SU-DHL-6 (cell line): ENCODE data around the gene MAMSTR.

Experiments
- H2AFZ ChIP-seq: fragments of 200-600 bp; sonication (generic); 2 replicates; pipeline ENCODE4 v1.6.1; 2014; ENCODE audit warnings: low read depth, mild to moderate bottlenecking, moderate library complexity, mixed read lengths, antibody characterized with exemption, low read length; ENCODE audit not compliant: severe bottlenecking
- H3F3A ChIP-seq: fragments of 200-600 bp; shearing (Covaris generic); 2 replicates; pipeline ENCODE4 v1.6.0; 2016; ENCODE audit warnings: antibody characterized with exemption, mild to moderate bottlenecking; ENCODE audit not compliant: insufficient read depth
- H3K27ac ChIP-seq: fragments of 200-600 bp; sonication (generic); 2 replicates; pipeline ENCODE4 v1.5.1; 2016; ENCODE audit warnings: low read depth, mild to moderate bottlenecking, low read length, moderate library complexity, mixed read lengths
- H3K27me3 ChIP-seq: fragments of 200-600 bp; sonication (generic), shearing (Covaris generic); 2 replicates; pipeline ENCODE4 v1.6.0; 2014; ENCODE audit warnings: mild to moderate bottlenecking, low read length
- H3K36me3 ChIP-seq: fragments of 200-600 bp; sonication (generic); 2 replicates; pipeline ENCODE4 v1.6.1; 2014; ENCODE audit warnings: mild to moderate bottlenecking, low read length, mixed read lengths
- H3K4me2 ChIP-seq: fragments of 300-600, 200-600 bp; shearing (Covaris generic), sonication (generic); 2 replicates; pipeline ENCODE4 v1.6.0; 2014; ENCODE audit warnings: low read length, low read depth, mild to moderate bottlenecking; ENCODE audit not compliant: poor library complexity, severe bottlenecking
- H3K4me3 ChIP-seq: fragments of 200-600 bp; sonication (generic); 2 replicates; pipeline ENCODE4 v1.5.1; 2014; ENCODE audit warnings: antibody characterized with exemption, low read length, mild to moderate bottlenecking, mixed read lengths; ENCODE audit not compliant: insufficient read depth, poor library complexity, severe bottlenecking
- H3K79me2 ChIP-seq: fragments of 200-600 bp; sonication (generic); 2 replicates; pipeline ENCODE4 v1.6.1; 2014; ENCODE audit warnings: mild to moderate bottlenecking, low read length, moderate library complexity; ENCODE audit not compliant: insufficient read depth
- H3K9ac ChIP-seq: fragments of 200-600 bp; sonication (generic); 2 replicates; pipeline ENCODE4 v1.7.0; 2014; ENCODE audit warnings: mild to moderate bottlenecking, low read length
- H3K9me2 ChIP-seq: fragments of 200-600 bp; sonication (generic); replicated peaks from 2 replicates; pipeline ENCODE4 v1.6.1; 2014; ENCODE audit warnings: low read length; ENCODE audit not compliant: insufficient read depth
- H3K9me3 ChIP-seq: fragments of 200-600 bp; sonication (generic); 2 replicates; pipeline ENCODE4 v1.6.1; 2014; ENCODE audit warnings: low read length, mixed read lengths; ENCODE audit not compliant: insufficient read depth
- H4K20me1 ChIP-seq: fragments of 200-600 bp; sonication (generic); 2 replicates; pipeline ENCODE4 v1.6.1; 2014; ENCODE audit warnings: low read depth, mild to moderate bottlenecking, antibody characterized with exemption, low read length, moderate library complexity, mixed read lengths
- EZH2phosphoT487 ChIP-seq: fragments of 200-600 bp; sonication (generic), shearing (Covaris generic); conservative IDR thresholded peaks from 2 replicates; pipeline ENCODE4 v1.6.1; 2018; ENCODE audit warnings: mild to moderate bottlenecking, antibody characterized with exemption, low read length, moderate library complexity, mixed read lengths
- TF ChIP-seq, protein P1 (sequence below): fragments of 200-600 bp; sonication (generic); IDR thresholded peaks from one replicate; pipeline ENCODE4 v1.5.1; 2017; ENCODE audit warnings: antibody characterized with exemption, mild to moderate bottlenecking, low read length, moderate library complexity; ENCODE audit not compliant: insufficient read depth, poor library complexity, severe bottlenecking

Gene MAMSTR

DNA sequence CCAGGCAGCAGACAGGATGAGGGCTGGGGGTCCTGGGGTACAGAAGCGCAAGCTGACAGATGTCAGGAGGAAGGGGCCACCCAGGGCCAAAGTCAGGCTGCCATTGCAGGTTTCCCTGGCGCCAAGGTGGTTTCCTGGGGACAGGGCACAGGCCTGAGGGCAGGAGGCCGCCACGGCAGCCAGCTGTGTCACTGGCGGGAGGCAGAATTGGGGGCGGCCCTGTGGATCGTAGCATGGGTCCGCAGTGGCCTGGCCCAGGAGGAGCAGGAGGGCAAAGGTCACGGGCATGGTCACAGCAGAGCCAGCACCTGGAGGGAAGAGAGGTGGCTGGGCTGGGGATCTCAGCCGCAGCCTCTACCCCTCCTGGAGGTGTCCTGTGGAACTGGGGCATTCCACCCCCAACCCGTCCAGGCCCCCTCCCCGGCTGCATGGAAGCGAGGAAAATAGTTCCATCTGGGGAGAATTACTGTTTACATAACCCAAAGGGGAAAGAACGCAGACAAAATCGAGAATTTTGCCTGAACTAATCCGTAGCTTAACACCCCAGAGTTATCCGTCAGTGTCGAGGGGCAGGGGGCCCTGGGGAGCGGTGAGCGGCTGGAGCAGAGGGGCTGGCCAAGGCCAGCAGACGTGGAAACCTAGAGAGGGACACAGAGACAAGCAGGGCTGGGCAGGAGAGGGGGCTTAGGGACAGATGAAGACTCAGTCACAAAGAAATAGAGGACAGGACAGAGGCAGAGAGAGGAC, 48.7 kb downstream of the MAMSTR start:
- H3K4me2 ChIP-seq = no peak overlapping the region
- no peaks in the 10 kb centered on the region for H3F3A ChIP-seq
- no peaks in the 10 kb centered on the region for H3K9me2 ChIP-seq
- no peaks in the 10 kb centered on the region for H3K36me3 ChIP-seq
- TF ChIP-seq, protein P1, sequence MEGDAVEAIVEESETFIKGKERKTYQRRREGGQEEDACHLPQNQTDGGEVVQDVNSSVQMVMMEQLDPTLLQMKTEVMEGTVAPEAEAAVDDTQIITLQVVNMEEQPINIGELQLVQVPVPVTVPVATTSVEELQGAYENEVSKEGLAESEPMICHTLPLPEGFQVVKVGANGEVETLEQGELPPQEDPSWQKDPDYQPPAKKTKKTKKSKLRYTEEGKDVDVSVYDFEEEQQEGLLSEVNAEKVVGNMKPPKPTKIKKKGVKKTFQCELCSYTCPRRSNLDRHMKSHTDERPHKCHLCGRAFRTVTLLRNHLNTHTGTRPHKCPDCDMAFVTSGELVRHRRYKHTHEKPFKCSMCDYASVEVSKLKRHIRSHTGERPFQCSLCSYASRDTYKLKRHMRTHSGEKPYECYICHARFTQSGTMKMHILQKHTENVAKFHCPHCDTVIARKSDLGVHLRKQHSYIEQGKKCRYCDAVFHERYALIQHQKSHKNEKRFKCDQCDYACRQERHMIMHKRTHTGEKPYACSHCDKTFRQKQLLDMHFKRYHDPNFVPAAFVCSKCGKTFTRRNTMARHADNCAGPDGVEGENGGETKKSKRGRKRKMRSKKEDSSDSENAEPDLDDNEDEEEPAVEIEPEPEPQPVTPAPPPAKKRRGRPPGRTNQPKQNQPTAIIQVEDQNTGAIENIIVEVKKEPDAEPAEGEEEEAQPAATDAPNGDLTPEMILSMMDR = no peak
- TF ChIP-seq EZH2phosphoT487 = no peak
- no peaks in the 10 kb centered on the region for H3K27me3 ChIP-seq
- no peak overlapping the region for H3K27ac ChIP-seq
- no peaks in the 10 kb centered on the region for H3K9me3 ChIP-seq
- H2AFZ ChIP-seq = no peak overlapping the region
- H3K4me3 ChIP-seq = no peak overlapping the region
- H3K79me2 ChIP-seq = no peaks in the 10 kb centered on the region
- H4K20me1 ChIP-seq = no peaks in the 10 kb centered on the region
- no peak overlapping the region for H3K9ac ChIP-seq

DNA sequence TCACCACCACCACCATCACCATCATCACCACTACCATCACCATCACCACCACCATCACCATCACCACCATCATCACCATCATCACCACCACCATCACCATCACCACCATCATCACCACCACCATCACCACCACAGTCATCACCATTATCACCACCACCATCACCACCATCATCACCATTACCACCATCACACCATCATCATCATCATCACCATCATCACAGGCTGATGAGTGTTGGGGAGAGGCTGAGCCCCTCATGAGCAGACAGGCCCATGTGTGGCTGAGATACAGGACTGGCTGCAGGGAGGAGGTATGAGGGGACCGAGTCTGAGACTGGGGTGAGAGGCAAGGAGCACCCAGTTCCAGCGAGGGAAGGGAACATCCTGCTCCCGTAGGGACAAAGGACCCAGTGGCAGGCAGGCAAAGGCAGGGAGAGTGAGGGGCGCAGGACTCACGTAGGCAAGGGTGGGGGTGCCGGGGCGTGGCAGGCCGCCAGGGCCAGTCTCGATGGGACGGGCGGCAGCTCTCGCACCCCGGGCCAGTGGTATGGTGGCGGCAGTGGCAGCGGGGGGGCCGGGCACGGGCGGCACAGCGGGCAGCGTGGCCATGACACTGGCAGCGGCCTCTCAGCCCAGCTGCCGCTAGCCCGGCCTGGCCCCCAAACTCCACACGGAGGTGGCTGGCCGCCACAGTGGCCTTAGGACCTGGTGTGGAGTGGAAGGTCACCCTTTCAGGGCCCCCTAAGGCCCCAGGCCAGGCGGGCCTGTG, 49.4 kb downstream of the MAMSTR start:
- Histone ChIP-seq H3K4me2 (no peak overlapping the region), H3K27me3 (no peaks in the 10 kb centered on the region), H3K9ac (no peak overlapping the region), H4K20me1 (no peaks in the 10 kb centered on the region), H3K79me2 (no peaks in the 10 kb centered on the region), H3K9me2 (no peaks in the 10 kb centered on the region), H3K27ac (no peak overlapping the region), H3K4me3 (no peak overlapping the region), H3F3A (no peaks in the 10 kb centered on the region), H3K9me3 (no peaks in the 10 kb centered on the region), H3K36me3 (no peaks in the 10 kb centered on the region), H2AFZ (no peak overlapping the region)
- TF ChIP-seq, protein P1 = no peak
- no peak for TF ChIP-seq EZH2phosphoT487

DNA sequence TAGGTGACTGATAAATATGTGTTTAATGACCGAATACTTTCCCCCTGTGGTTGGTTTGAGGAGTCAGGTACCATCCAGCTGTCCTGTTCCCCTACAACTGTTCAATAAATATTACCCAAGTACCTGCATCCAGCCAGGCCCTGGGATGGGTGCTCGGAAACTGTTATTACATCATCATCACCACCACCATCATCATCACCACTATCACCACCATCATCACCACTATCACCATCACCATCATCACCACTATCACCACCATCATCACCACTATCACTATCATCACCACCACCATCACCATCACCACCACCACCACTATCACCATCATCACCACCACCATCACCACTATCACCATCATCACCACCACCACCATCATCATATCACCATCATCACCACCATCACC, 50.8 kb downstream of the MAMSTR start:
- Histone ChIP-seq H3K79me2 (no peaks in the 10 kb centered on the region), H3K4me3 (no peak overlapping the region), H2AFZ (no peak overlapping the region), H3F3A (no peaks in the 10 kb centered on the region), H3K27ac (no peak overlapping the region), H3K4me2 (no peak overlapping the region), H3K9me3 (no peaks in the 10 kb centered on the region), H3K36me3 (no peaks in the 10 kb centered on the region), H4K20me1 (no peaks in the 10 kb centered on the region), H3K27me3 (no peaks in the 10 kb centered on the region), H3K9me2 (no peaks in the 10 kb centered on the region), H3K9ac (no peak overlapping the region)
- TF ChIP-seq, protein P1 = no peak
- TF ChIP-seq EZH2phosphoT487 = no peak
